Upper lobe of left lung (tissue), 6 donors: ENCODE results near the gene ATXN1. TPM values are rescaled to one million over a fixed set of nuclear protein-coding genes. Genes with fewer than 3 reads are reported as not detected.

ENCODE experiments used
- ATAC-seq, 2 donors: fragments of 200-7000 bp; cut with Tn5 transposase; one replicate each; pipeline ENCODE4 v1.9.1; 2022; ENCODE audit warnings: mild to moderate bottlenecking in 2 of 2, moderate library complexity in 2 of 2; ENCODE audit not compliant: low FRiP score in 2 of 2
- DNase-seq, 2 donors: peaks; one replicate each; pipeline ENCODE4 v3.0.0-alpha.2; 2019 to 2020
- H3K27ac ChIP-seq, 4 donors: fragments of 200-600 bp; sonication (generic); one replicate each; pipeline ENCODE4 v1.5.1; 2016 to 2019
- H3K27me3 ChIP-seq, 4 donors: fragments of 200-600 bp; sonication (generic); one replicate each; pipeline ENCODE4 v1.5.1; 2017 to 2019
- H3K36me3 ChIP-seq, 4 donors: fragments of 200-600 bp; sonication (generic); one replicate each; pipeline ENCODE4 v1.5.1; 2016 to 2019
- H3K4me1 ChIP-seq, 4 donors: fragments of 200-600 bp; sonication (generic); one replicate each; pipeline ENCODE4 v1.5.1; 2018 to 2019
- H3K4me3 ChIP-seq, 4 donors: fragments of 200-600 bp; sonication (generic); one replicate each; pipeline ENCODE4 v1.5.1; 2017 to 2019; ENCODE audit warnings: mild to moderate bottlenecking in 2 of 4, moderate library complexity in 1 of 4
- H3K9me3 ChIP-seq, 4 donors: fragments of 200-600 bp; sonication (generic); one replicate each; pipeline ENCODE4 v1.5.1; 2018 to 2019
- EP300 ChIP-seq, 4 donors: sonication (generic); formaldehyde crosslinking; IDR thresholded peaks; one replicate each; pipeline ENCODE4 v1.5.1; 2017; ENCODE audit warnings: antibody characterized with exemption in 4 of 4, control low read depth in 2 of 4
- POLR2A ChIP-seq, 4 donors: fragments of 450-650 bp; IDR thresholded peaks; one replicate each; pipeline ENCODE4 v1.5.1; 2016 to 2017; ENCODE audit warnings: antibody characterized with exemption in 4 of 4, mild to moderate bottlenecking in 2 of 4
- POLR2AphosphoS5 ChIP-seq, 2 donors: sonication (generic); formaldehyde crosslinking; IDR thresholded peaks; one replicate each; pipeline ENCODE4 v1.5.1; 2017; ENCODE audit warnings: antibody characterized with exemption in 2 of 2
- WGBS, 2 donors: methylation state at CpG; one replicate each; pipeline ENCODE4 v1.1.5; 2017 to 2018; 5-methylcytosine and 5-hydroxymethylcytosine counted together
- total RNA-seq, 6 donors: library from RNA; depleted of rRNA in 4 of 6; stranded (reverse); fragments of >200 nt in 4 of 6; gene quantifications; one replicate each; pipeline versions ENCODE4 v1.1.0 to v1.2.1, GENCODE V29; 2016 to 2021
- TF ChIP-seq, protein P1 (sequence below), 6 experiments: fragments of 450-650 bp in 4 of 6; fragments of 200-600 bp in 2 of 6; sonication (generic) in 2 of 6; IDR thresholded peaks; one replicate each; pipeline ENCODE4 v1.5.1; 2016 to 2019; ENCODE audit warnings: antibody characterized with exemption in 6 of 6
- donor health status: DM: no; HTN: no; CAD: no; lungs with moderate emphysema.
- donor health status: DM: no; HTN: yes; CAD: no; lungs with severe emphysema.

The ATXN1 gene
- total RNA-seq, 6 donors from 2014 or later: 44.2 to 106 (median 71.7) TPM

DNA sequence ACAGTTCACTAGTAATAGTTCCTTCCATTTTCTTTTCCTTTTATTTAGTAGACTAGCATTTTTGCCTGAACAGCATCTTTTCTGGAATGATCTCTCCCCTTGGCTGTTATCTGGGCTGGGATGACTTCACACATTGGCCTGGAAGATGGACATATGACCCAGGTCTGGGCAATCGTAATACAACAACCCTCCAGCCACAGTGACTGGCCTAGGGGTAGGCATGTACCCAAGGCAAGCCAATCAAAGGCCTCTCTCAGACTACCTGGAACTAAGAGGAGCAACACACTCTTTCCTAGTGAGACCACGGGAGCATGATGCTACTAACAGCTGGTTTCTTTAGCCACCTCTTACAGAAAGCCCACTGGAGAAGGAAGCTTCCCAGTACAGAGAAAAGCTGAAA lies 270.6 kb downstream of the ATXN1 start:
- WGBS, 2 donors: 85 to 92% methylated on average over 2 of the region's 2 CpGs
- H3K27me3 ChIP-seq: no peaks in the 10 kb centered on the region
- no peaks in the 10 kb centered on the region for H3K9me3 ChIP-seq
- H3K36me3 ChIP-seq: peaks cover 0 to 3% (median 0%) of the 10 kb centered on the region in 4 donors
- TF ChIP-seq EP300 (IDR thresholded peaks at IDR 0.05): no peak
- no peak for TF ChIP-seq POLR2A (IDR thresholded peaks at IDR 0.05)
- TF ChIP-seq, protein P1, sequence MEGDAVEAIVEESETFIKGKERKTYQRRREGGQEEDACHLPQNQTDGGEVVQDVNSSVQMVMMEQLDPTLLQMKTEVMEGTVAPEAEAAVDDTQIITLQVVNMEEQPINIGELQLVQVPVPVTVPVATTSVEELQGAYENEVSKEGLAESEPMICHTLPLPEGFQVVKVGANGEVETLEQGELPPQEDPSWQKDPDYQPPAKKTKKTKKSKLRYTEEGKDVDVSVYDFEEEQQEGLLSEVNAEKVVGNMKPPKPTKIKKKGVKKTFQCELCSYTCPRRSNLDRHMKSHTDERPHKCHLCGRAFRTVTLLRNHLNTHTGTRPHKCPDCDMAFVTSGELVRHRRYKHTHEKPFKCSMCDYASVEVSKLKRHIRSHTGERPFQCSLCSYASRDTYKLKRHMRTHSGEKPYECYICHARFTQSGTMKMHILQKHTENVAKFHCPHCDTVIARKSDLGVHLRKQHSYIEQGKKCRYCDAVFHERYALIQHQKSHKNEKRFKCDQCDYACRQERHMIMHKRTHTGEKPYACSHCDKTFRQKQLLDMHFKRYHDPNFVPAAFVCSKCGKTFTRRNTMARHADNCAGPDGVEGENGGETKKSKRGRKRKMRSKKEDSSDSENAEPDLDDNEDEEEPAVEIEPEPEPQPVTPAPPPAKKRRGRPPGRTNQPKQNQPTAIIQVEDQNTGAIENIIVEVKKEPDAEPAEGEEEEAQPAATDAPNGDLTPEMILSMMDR (IDR thresholded peaks at IDR 0.05): no peak
- TF ChIP-seq POLR2AphosphoS5 (IDR thresholded peaks at IDR 0.05): no peak
- H3K4me3 ChIP-seq: no peak overlapping the region
- ATAC-seq (no peak), DNase-seq (no peak)
- H3K27ac ChIP-seq: no peak overlapping the region
- H3K4me1 ChIP-seq: peaks cover 0 to 8% (median 4%) of the 10 kb centered on the region in 4 donors

DNA sequence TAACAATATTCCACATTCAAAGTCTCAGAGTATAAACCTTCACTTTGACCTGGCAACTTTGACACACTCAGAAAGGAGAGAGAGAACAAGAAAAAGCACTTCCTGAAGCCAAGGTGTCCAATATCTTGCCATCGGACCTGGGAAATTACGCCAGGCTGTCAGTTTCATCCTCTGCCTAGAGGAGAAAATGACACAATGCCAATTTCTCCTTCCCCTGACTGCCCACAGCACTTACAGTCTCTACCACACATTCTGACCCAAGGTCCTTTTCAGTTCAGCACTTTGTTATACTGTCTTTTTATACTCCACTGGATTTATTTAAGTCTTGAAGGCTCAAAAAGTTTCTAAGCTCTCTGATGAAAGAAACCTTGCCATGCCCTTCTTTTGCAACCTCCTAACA lies 272.4 kb downstream of the ATXN1 start:
- H3K27me3 ChIP-seq: no peaks in the 10 kb centered on the region
- no peak for TF ChIP-seq EP300 (IDR thresholded peaks at IDR 0.05)
- TF ChIP-seq POLR2A (IDR thresholded peaks at IDR 0.05): no peak
- TF ChIP-seq POLR2AphosphoS5 (IDR thresholded peaks at IDR 0.05): no peak
- TF ChIP-seq, protein P1 (IDR thresholded peaks at IDR 0.05): no peak
- H3K4me3 ChIP-seq: no peak overlapping the region
- H3K36me3 ChIP-seq: peaks cover 0 to 11% (median 3%) of the 10 kb centered on the region in 4 donors
- H3K9me3 ChIP-seq: no peaks in the 10 kb centered on the region
- H3K27ac ChIP-seq: no peak overlapping the region
- ATAC-seq: no peak
- H3K4me1 ChIP-seq: peaks cover 3 to 15% (median 5%) of the 10 kb centered on the region in 4 donors
- WGBS, 2 donors: 44 to 47% methylated on average over 2 of the region's 2 CpGs
- no peak for DNase-seq

DNA sequence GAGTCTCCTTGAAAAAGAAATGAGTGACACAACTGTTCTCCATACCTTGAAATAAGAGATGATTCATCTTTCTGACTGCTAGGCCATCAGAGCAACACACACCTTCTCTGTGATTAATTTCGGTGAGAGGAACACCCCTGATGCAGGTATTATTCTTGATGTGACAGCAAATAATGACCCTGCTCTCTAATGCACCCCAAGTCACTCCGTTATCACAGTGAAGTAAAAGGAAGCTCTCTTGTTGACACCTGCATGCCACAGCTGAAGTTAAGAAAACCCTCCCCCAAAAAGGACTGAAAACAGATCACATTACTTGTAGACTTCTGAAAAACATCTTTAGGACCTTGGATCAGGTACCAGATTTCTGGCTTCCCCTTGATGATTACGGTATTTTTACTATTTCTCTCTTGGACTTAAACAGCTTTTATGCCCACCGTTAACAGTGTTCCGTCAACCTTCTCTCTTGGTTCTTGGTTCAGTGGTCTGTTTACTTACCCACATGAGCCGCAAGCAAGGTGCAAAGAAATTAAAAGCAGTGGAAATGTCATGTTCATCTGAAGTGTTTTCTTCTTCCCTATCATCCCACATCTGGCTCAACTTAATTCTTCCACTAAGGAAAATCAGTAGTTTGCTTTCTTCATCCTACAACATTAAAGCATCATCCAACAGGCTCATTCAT lies 273.1 kb downstream of the ATXN1 start:
- no peak for ATAC-seq
- no peak for TF ChIP-seq POLR2AphosphoS5 (IDR thresholded peaks at IDR 0.05)
- TF ChIP-seq, protein P1 (IDR thresholded peaks at IDR 0.05): no peak
- no peak for TF ChIP-seq POLR2A (IDR thresholded peaks at IDR 0.05)
- no peak for TF ChIP-seq EP300 (IDR thresholded peaks at IDR 0.05)
- H3K4me1 ChIP-seq: peaks cover 3 to 16% (median 6%) of the 10 kb centered on the region in 4 donors
- no peaks in the 10 kb centered on the region for H3K9me3 ChIP-seq
- no peak for DNase-seq
- H3K27me3 ChIP-seq: no peaks in the 10 kb centered on the region
- 87 to 93% methylated on average over 6 of the region's 6 CpGs for WGBS, 2 donors
- no peak overlapping the region for H3K4me3 ChIP-seq
- peaks cover 0 to 11% (median 3%) of the 10 kb centered on the region in 4 donors for H3K36me3 ChIP-seq
- no peak overlapping the region for H3K27ac ChIP-seq

DNA sequence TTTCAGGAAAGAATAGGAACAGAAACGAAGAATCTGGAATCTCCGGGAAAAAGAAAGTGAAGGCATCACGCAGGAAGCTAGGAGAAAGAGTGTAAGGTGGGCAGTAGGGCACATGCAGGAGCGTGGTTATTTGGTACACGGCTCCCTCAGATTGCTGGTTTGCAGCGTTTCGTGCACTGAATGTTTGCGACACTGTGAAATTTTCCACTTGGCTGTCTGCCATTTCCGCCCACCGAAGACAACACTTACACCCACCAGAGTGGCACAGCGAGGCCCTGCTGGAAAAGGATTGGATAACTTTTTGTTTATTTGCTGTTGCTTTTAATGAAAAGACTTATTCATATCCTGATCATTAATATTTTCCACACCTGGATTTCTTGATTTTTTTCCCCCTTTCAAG lies 274.6 kb downstream of the ATXN1 start:
- no peak for TF ChIP-seq POLR2AphosphoS5 (IDR thresholded peaks at IDR 0.05)
- TF ChIP-seq POLR2A (IDR thresholded peaks at IDR 0.05): no peak
- TF ChIP-seq, protein P1 (IDR thresholded peaks at IDR 0.05): no peak
- TF ChIP-seq EP300 (IDR thresholded peaks at IDR 0.05): no peak
- Histone ChIP-seq H3K4me3 (no peak overlapping the region), H3K27me3 (no peaks in the 10 kb centered on the region), H3K27ac (no peak overlapping the region), H3K9me3 (no peaks in the 10 kb centered on the region), H3K36me3 (peaks cover 0 to 11% (median 3%) of the 10 kb centered on the region in 4 donors), H3K4me1 (peaks cover 3 to 20% (median 15%) of the 10 kb centered on the region in 4 donors)
- 63 to 69% methylated on average over 11 of the region's 11 CpGs for WGBS, 2 donors
- DNase-seq (no peak), ATAC-seq (no peak)
